Right ventricle myocardium inferior (tissue), 1 donor: ENCODE data around the gene ZNF282. TPM values are rescaled to one million over a fixed set of nuclear protein-coding genes. Genes with fewer than 3 reads are reported as not detected.

Experiments used
- total RNA-seq: library from RNA; stranded (reverse); fragmentation: NEBNext Ultra II Directional; extraction: Animal tissue kit (Norgen Biotek cat#: 25700); gene quantifications from one replicate; pipeline ENCODE4 v1.2.1, GENCODE V29; 2021
- donor health status: DM: no; HTN: yes; CAD: no; lungs with severe emphysema.

ZNF282 gene
- total RNA-seq, 1 donor from 2014 or later: 13.2 TPM

Other genes starting within 250 kb of the ZNF282 start
- 48.7 TPM for gene PDIA4, start 167.0 kb upstream of the ZNF282 start, total RNA-seq
- 2.9 TPM for gene ZNF786, start 104.8 kb upstream of the ZNF282 start, total RNA-seq
- gene ZNF425, start 69.2 kb upstream of the ZNF282 start, total RNA-seq: 0.60 TPM
- 7.0 TPM for gene ZNF398, start 48.1 kb upstream of the ZNF282 start, total RNA-seq
- 4.8 TPM for gene ZNF212, start 44.1 kb downstream of the ZNF282 start, total RNA-seq
- 4.3 TPM for gene ZNF783, start 66.7 kb downstream of the ZNF282 start, total RNA-seq